Activated CD8-positive, alpha-beta T cell treated with anti-CD3 and anti-CD28 coated beads for 36 hours (primary cell): Measurements from ENCODE around the gene CRYZ. TPM values are rescaled to one million over a fixed set of nuclear protein-coding genes. Genes with fewer than 3 reads are reported as not detected.
"Not testable (repeated sequence)": the region's sequence is repeated elsewhere in the genome, so short reads cannot be mapped to it uniquely, and the experiment has no call there.

ENCODE experiments used
- ATAC-seq: fragments of 200-7000 bp; cut with Tn5 transposase; one replicate; pipeline ENCODE4 v1.10.0; 2021; ENCODE audit warnings: mild to moderate bottlenecking, moderate library complexity
- CTCF ChIA-PET: fragments of 350-600 bp; sonication (Branson Sonifier 250); formaldehyde crosslinking; loops from one replicate; lab custom pipeline; 2021; ENCODE audit warnings: antibody characterized with exemption; lab: Charles Lee
- POLR2A ChIA-PET: fragments of 350-600 bp; sonication (Branson Sonifier 250); formaldehyde crosslinking; loops from one replicate; lab custom pipeline; 2021; ENCODE audit warnings: antibody characterized with exemption; lab: Charles Lee
- DNase-seq: peaks from one replicate; pipeline ENCODE4 v3.0.0-alpha.2; 2020
- H3K27ac Mint-ChIP-seq: one replicate; pipeline ENCODE4 v1.8.0; 2021; ENCODE audit warnings: mild to moderate bottlenecking, mixed read lengths
- H3K27me3 Mint-ChIP-seq: one replicate; pipeline ENCODE4 v1.8.0; 2021; ENCODE audit warnings: mixed read lengths
- H3K36me3 Mint-ChIP-seq: one replicate; pipeline ENCODE4 v1.8.0; 2021; ENCODE audit warnings: low read depth, mixed read lengths
- H3K4me1 Mint-ChIP-seq: one replicate; pipeline ENCODE4 v1.8.0; 2021; ENCODE audit warnings: low read depth, mixed read lengths
- H3K4me3 Mint-ChIP-seq: one replicate; pipeline ENCODE4 v1.8.0; 2021; ENCODE audit warnings: mild to moderate bottlenecking, moderate library complexity, mixed read lengths
- H3K9me3 Mint-ChIP-seq: one replicate; pipeline ENCODE4 v1.8.0; 2021; ENCODE audit warnings: mixed read lengths
- CTCF ChIP-seq: fragments of 200-600 bp; IDR thresholded peaks from one replicate; pipeline ENCODE4 v1.8.0; 2022; ENCODE audit warnings: antibody characterized with exemption, mild to moderate bottlenecking
- intact Hi-C: fragments of 100-400 bp; cut with micrococcal nuclease; formaldehyde crosslinking; loops from one replicate; pipeline ENCODE4 v1.10.0; 2022
- total RNA-seq, 2 experiments: library from RNA; stranded (reverse); gene quantifications; one replicate each; pipeline ENCODE4 v1.2.3, GENCODE V29; 2021

Gene CRYZ
- total RNA-seq, 2 experiments from 2014 or later = 6.0 to 7.5 TPM

GRCh38 chr1:74677926-74678325 is 54.9 kb downstream of the CRYZ start:
- TF ChIP-seq CTCF = no peak
- Mint-ChIP-seq H3K27me3 (peaks cover 21% of the 10 kb centered on the region), H3K9me3 (no peaks in the 10 kb centered on the region), H3K27ac (no peak overlapping the region), H3K4me1 (no peaks in the 10 kb centered on the region), H3K4me3 (no peak overlapping the region), H3K36me3 (no peaks in the 10 kb centered on the region)
- POLR2A ChIA-PET = no interaction called here
- intact Hi-C loops = no loop called here
- no peak for DNase-seq
- ATAC-seq = no peak
- CTCF ChIA-PET = no interaction called here

GRCh38 chr1:74674278-74675048 is 58.4 kb downstream of the CRYZ start:
- ATAC-seq = no peak
- H3K27ac Mint-ChIP-seq = no peak overlapping the region
- no peaks in the 10 kb centered on the region for H3K4me1 Mint-ChIP-seq
- DNase-seq = no peak
- ChIA-PET CTCF (interaction anchor here (1.0 to 1.3 kb wide), 2 partner anchors 14 to 16 kb away, joined by 3 read pairs; no protein-coding TSS in a partner anchor), POLR2A (no interaction called here)
- H3K27me3 Mint-ChIP-seq = peaks cover 23% of the 10 kb centered on the region
- no peak for TF ChIP-seq CTCF
- H3K9me3 Mint-ChIP-seq = no peaks in the 10 kb centered on the region
- no peak overlapping the region for H3K4me3 Mint-ChIP-seq
- intact Hi-C loops = no loop called here
- H3K36me3 Mint-ChIP-seq = no peaks in the 10 kb centered on the region

- intact Hi-C loops = no loop called here
- DNase-seq = peak; percentile 2
- CTCF ChIA-PET = interaction anchor here (1.3 kb wide), 1 partner anchor 15 kb away, joined by 3 read pairs; no protein-coding TSS in a partner anchor
Measured at GRCh38 chr1:74673351-74674111, 59.3 kb downstream of the CRYZ start, which contains the start of gene ERICH3. Gene ERICH3 (minus strand): TSS chr1:74673792. CDS start chr1:74673519, 273 bp downstream.

GRCh38 chr1:74670866-74671265 is 62.0 kb downstream of the CRYZ start:
- H3K4me1 Mint-ChIP-seq, ATAC-seq, H3K27ac Mint-ChIP-seq, DNase-seq, CTCF ChIA-PET, POLR2A ChIA-PET, intact Hi-C loops, H3K4me3 Mint-ChIP-seq, H3K9me3 Mint-ChIP-seq, H3K36me3 Mint-ChIP-seq: not testable (repeated sequence)
- H3K27me3 Mint-ChIP-seq = peaks cover 24% of the 10 kb centered on the region

More at GRCh38 chr1:74673351-74674111, 59.3 kb downstream of the CRYZ start, which contains the start of gene ERICH3:
- TF ChIP-seq CTCF = no peak
- no peak within 1 kb of the TSS for H3K27ac Mint-ChIP-seq
- no peak for ATAC-seq
- peaks cover 24% of the 10 kb centered on the region for H3K27me3 Mint-ChIP-seq
- no peaks in the 10 kb centered on the region for H3K4me1 Mint-ChIP-seq
- POLR2A ChIA-PET = no interaction called here
- no peaks in the 10 kb centered on the region for H3K36me3 Mint-ChIP-seq
- H3K4me3 Mint-ChIP-seq = no peak within 1 kb of the TSS
- H3K9me3 Mint-ChIP-seq = no peaks in the 10 kb centered on the region

Other genes with a start within 250 kb of the CRYZ start
- not detected for gene LRRC53, start 220.4 kb downstream of the CRYZ start, total RNA-seq
- gene ERICH3, start 59.3 kb downstream of the CRYZ start, total RNA-seq = not detected
- 10 to 100 TPM; 22.0 to 24.4 TPM for gene TYW3, start 102 bp upstream of the CRYZ start, total RNA-seq